Calu3 (cell line): ENCODE results near the gene MASP1. TPM values are rescaled to one million over a fixed set of nuclear protein-coding genes. Genes with fewer than 3 reads are reported as not detected.

Experiments
- BruUV-seq: library from RNA; stranded (reverse); fragments of 400-500 nt; replicated peaks from 2 replicates; lab custom pipeline; 2021; lab: Mats Ljungman, UMichigan
- CTCF ChIA-PET: fragments of 300-600 bp; sonication (Branson Sonifier 250); formaldehyde crosslinking; loops from one replicate; lab custom pipeline; 2022; ENCODE audit warnings: antibody characterized with exemption; lab: Charles Lee
- DNase-seq: peaks from one replicate; pipeline ENCODE4 v3.0.0; 2022
- H3K27ac Mint-ChIP-seq: one replicate; pipeline ENCODE4 v1.8.0; 2022; ENCODE audit warnings: mixed read lengths; ENCODE audit not compliant: unreplicated experiment
- H3K27me3 Mint-ChIP-seq: one replicate; pipeline ENCODE4 v1.8.0; 2022; ENCODE audit warnings: mixed read lengths; ENCODE audit not compliant: unreplicated experiment
- H3K36me3 Mint-ChIP-seq: one replicate; pipeline ENCODE4 v1.8.0; 2022; ENCODE audit warnings: mild to moderate bottlenecking, moderate library complexity, mixed read lengths; ENCODE audit not compliant: insufficient read depth, unreplicated experiment
- H3K4me1 Mint-ChIP-seq: one replicate; pipeline ENCODE4 v1.8.0; 2022; ENCODE audit warnings: mild to moderate bottlenecking, low read depth, mixed read lengths; ENCODE audit not compliant: unreplicated experiment
- H3K4me3 Mint-ChIP-seq: one replicate; pipeline ENCODE4 v1.8.0; 2022; ENCODE audit warnings: mild to moderate bottlenecking, low read depth, moderate library complexity, mixed read lengths; ENCODE audit not compliant: unreplicated experiment
- H3K9me3 Mint-ChIP-seq: one replicate; pipeline ENCODE4 v1.8.0; 2022; ENCODE audit warnings: low read depth, mixed read lengths; ENCODE audit not compliant: unreplicated experiment
- CTCF ChIP-seq: fragments of 200-600 bp; IDR thresholded peaks from one replicate; pipeline ENCODE4 v1.8.0; 2022; ENCODE audit warnings: antibody characterized with exemption; ENCODE audit not compliant: unreplicated experiment
- intact Hi-C: fragments of 100-400 bp; cut with micrococcal nuclease; formaldehyde crosslinking; loops from one replicate; pipeline ENCODE4 v1.10.0; 2022; ENCODE audit not compliant: unreplicated experiment
- total RNA-seq: library from RNA; stranded (reverse); gene quantifications from 2 replicates; pipeline ENCODE4 v1.2.3, GENCODE V29; 2022

The MASP1 gene
- total RNA-seq, 1 experiment from 2014 or later: 0.59 TPM

- TF ChIP-seq CTCF: no peak
- Mint-ChIP-seq H3K4me1 (peaks cover 40% of the 10 kb centered on the region), H3K27me3 (peaks cover 9% of the 10 kb centered on the region), H3K27ac (no peak overlapping the region), H3K36me3 (no peaks in the 10 kb centered on the region), H3K9me3 (peaks cover 16% of the 10 kb centered on the region), H3K4me3 (no peak overlapping the region)
- CTCF ChIA-PET: interaction anchor here (0.7 to 1.8 kb wide), 6 partner anchors 10 to 469 kb away, joined by 3 to 10 read pairs (median 4); no protein-coding TSS in a partner anchor
- DNase-seq: no peak
- BruUV-seq: no TSS peak
- intact Hi-C loops: no loop called here
Observed at GRCh38 chr3:187210091-187210490, 81.4 kb downstream of the MASP1 start.

GRCh38 chr3:187209491-187209890 is 82.0 kb downstream of the MASP1 start:
- no peaks in the 10 kb centered on the region for H3K36me3 Mint-ChIP-seq
- no peak for DNase-seq
- H3K9me3 Mint-ChIP-seq: peaks cover 16% of the 10 kb centered on the region
- intact Hi-C loops: no loop called here
- no TSS peak for BruUV-seq
- H3K27me3 Mint-ChIP-seq: peaks cover 15% of the 10 kb centered on the region
- CTCF ChIA-PET: interaction anchor here (1.5 kb wide), 1 partner anchor 470 kb away, joined by 4 read pairs; no protein-coding TSS in a partner anchor
- TF ChIP-seq CTCF: no peak
- no peak overlapping the region for H3K4me3 Mint-ChIP-seq
- H3K4me1 Mint-ChIP-seq: peaks cover 40% of the 10 kb centered on the region
- no peak overlapping the region for H3K27ac Mint-ChIP-seq

GRCh38 chr3:187208159-187208558 is 83.4 kb downstream of the MASP1 start:
- BruUV-seq: no TSS peak
- H3K27me3 Mint-ChIP-seq: peaks cover 18% of the 10 kb centered on the region
- intact Hi-C loops: loop anchor here (1.0 kb wide), 1 partner anchor 21 kb away; no protein-coding TSS in a partner anchor
- peak overlapping the region; percentile 10 for H3K4me3 Mint-ChIP-seq
- no peaks in the 10 kb centered on the region for H3K36me3 Mint-ChIP-seq
- peak overlapping the region; percentile 70 for H3K27ac Mint-ChIP-seq
- H3K9me3 Mint-ChIP-seq: peaks cover 16% of the 10 kb centered on the region
- DNase-seq: peak; percentile 64
- CTCF ChIA-PET: interaction anchor here (0.5 to 1.0 kb wide), 6 partner anchors 12 to 95 kb away, joined by 3 to 7 read pairs (median 4); partner anchors contain the start of gene RPL39L
- peaks cover 40% of the 10 kb centered on the region for H3K4me1 Mint-ChIP-seq
- no peak for TF ChIP-seq CTCF

- no peak for DNase-seq
- TF ChIP-seq CTCF: no peak
- BruUV-seq: no TSS peak
- Mint-ChIP-seq H3K4me1 (peaks cover 40% of the 10 kb centered on the region), H3K9me3 (peaks cover 16% of the 10 kb centered on the region), H3K27ac (peak overlapping the region; percentile 70), H3K4me3 (peak overlapping the region; percentile 10), H3K27me3 (peaks cover 24% of the 10 kb centered on the region), H3K36me3 (no peaks in the 10 kb centered on the region)
- intact Hi-C loops: loop anchor here (1.0 kb wide), 1 partner anchor 20 kb away; no protein-coding TSS in a partner anchor
- CTCF ChIA-PET: interaction anchor here (0.5 to 1.0 kb wide), 4 partner anchors 13 to 94 kb away, joined by 3 to 7 read pairs (median 4); partner anchors contain the start of gene RPL39L
Observed at GRCh38 chr3:187207624-187208023, 83.9 kb downstream of the MASP1 start.
